Right lung (tissue), 5 donors: Measurements from ENCODE around the gene SECTM1. TPM values are rescaled to one million over a fixed set of nuclear protein-coding genes. Genes with fewer than 3 reads are reported as not detected.

Source experiments
- DNase-seq, 2 donors: peaks; one replicate each; pipeline ENCODE4 v3.0.0-alpha.2; 2013
- polyA plus RNA-seq, 5 donors: library from polyadenylated mRNA; unstranded; fragments of 120-200 nt; gene quantifications; one replicate each; pipeline versions ENCODE4 v1.2.1 to v1.2.3, GENCODE V29; 2013; ENCODE audit warnings: inconsistent platforms in 1 of 5, low replicate concordance in 1 of 5; ENCODE audit not compliant: insufficient read length in 5 of 5, insufficient read depth in 1 of 5

The SECTM1 gene
- polyA plus RNA-seq, 5 donors: 1.4 to 3.7 (median 1.9) TPM

- DNase-seq: no peak
Observed at GRCh38 chr17:82300707-82301270, 32.8 kb downstream of the SECTM1 start.

- DNase-seq: no peak
Observed at GRCh38 chr17:82300228-82300627, 33.3 kb downstream of the SECTM1 start.

GRCh38 chr17:82299452-82299851 lies 34.1 kb downstream of the SECTM1 start:
- no peak for DNase-seq

- no peak for DNase-seq
Observed at GRCh38 chr17:82298538-82299421, 34.8 kb downstream of the SECTM1 start.

- peak; percentile 72 to 77 for DNase-seq
Observed at GRCh38 chr17:82297714-82298537, 35.6 kb downstream of the SECTM1 start.

- no peak for DNase-seq
Observed at GRCh38 chr17:82297280-82297713, 36.3 kb downstream of the SECTM1 start.

- no peak for DNase-seq
Observed at GRCh38 chr17:82296511-82297279, 36.9 kb downstream of the SECTM1 start.

- no peak for DNase-seq
Observed at GRCh38 chr17:82295472-82295814, 38.1 kb downstream of the SECTM1 start.

GRCh38 chr17:82294064-82294773 lies 39.3 kb downstream of the SECTM1 start:
- no peak for DNase-seq

- peak; percentile 95 for DNase-seq
Observed at GRCh38 chr17:82292251-82293154, 41.1 kb downstream of the SECTM1 start.

GRCh38 chr17:82291582-82292250 lies 41.9 kb downstream of the SECTM1 start:
- no peak for DNase-seq

GRCh38 chr17:82287868-82288801 lies 45.4 kb downstream of the SECTM1 start:
- no peak for DNase-seq

- no peak for DNase-seq
Observed at GRCh38 chr17:82287013-82287867, 46.3 kb downstream of the SECTM1 start.

- no peak for DNase-seq
Observed at GRCh38 chr17:82285141-82285540, 48.4 kb downstream of the SECTM1 start.

GRCh38 chr17:82283208-82283749 lies 50.3 kb downstream of the SECTM1 start:
- no peak for DNase-seq

- no peak for DNase-seq
Observed at GRCh38 chr17:82282239-82283207, 51.0 kb downstream of the SECTM1 start.
